Activated naive CD8-positive, alpha-beta T cell treated with anti-CD3 and anti-CD28 coated beads for 36 hours (primary cell): ENCODE measurements around the gene UBE2R2. TPM values are rescaled to one million over a fixed set of nuclear protein-coding genes. Genes with fewer than 3 reads are reported as not detected.
"Not testable (repeated sequence)": the region's sequence is repeated elsewhere in the genome, so short reads cannot be mapped to it uniquely, and the experiment has no call there.

Experiments
- DNase-seq: peaks from one replicate; pipeline ENCODE4 v3.0.0; 2021
- H3K27ac Mint-ChIP-seq: one replicate; pipeline ENCODE4 v1.8.0; 2022; ENCODE audit warnings: mild to moderate bottlenecking, moderate library complexity, mixed read lengths
- H3K27me3 Mint-ChIP-seq: one replicate; pipeline ENCODE4 v1.8.0; 2022; ENCODE audit warnings: mild to moderate bottlenecking, mixed read lengths
- H3K36me3 Mint-ChIP-seq: one replicate; pipeline ENCODE4 v1.8.0; 2021; ENCODE audit warnings: mild to moderate bottlenecking, mixed read lengths
- H3K4me1 Mint-ChIP-seq: one replicate; pipeline ENCODE4 v1.8.0; 2021; ENCODE audit warnings: mixed read lengths
- H3K4me3 Mint-ChIP-seq: one replicate; pipeline ENCODE4 v1.8.0; 2022; ENCODE audit warnings: mild to moderate bottlenecking, moderate library complexity, mixed read lengths
- H3K9me3 Mint-ChIP-seq: one replicate; pipeline ENCODE4 v1.8.0; 2022; ENCODE audit warnings: mixed read lengths
- total RNA-seq, 2 experiments: library from RNA; stranded (reverse); gene quantifications; one replicate each; pipeline ENCODE4 v1.2.3, GENCODE V29; 2021

Gene UBE2R2
- total RNA-seq = 10 to 100 TPM; 34.5 to 36.2 TPM

GRCh38 chr9:33816327-33817252, at the start of gene UBE2R2:
Gene UBE2R2 (plus strand): TSS chr9:33817160. CDS start chr9:33817758, 598 bp downstream.
- peak; percentile 88 for DNase-seq
- Mint-ChIP-seq H3K27me3 (no peaks in the 10 kb centered on the region), H3K4me1 (peaks cover 42% of the 10 kb centered on the region), H3K36me3 (peaks cover 12% of the 10 kb centered on the region), H3K9me3 (no peaks in the 10 kb centered on the region), H3K4me3 (peak within 1 kb of the TSS; percentile 93), H3K27ac (peak within 1 kb of the TSS; percentile 95)

- H3K27me3 Mint-ChIP-seq, H3K9me3 Mint-ChIP-seq, H3K27ac Mint-ChIP-seq, DNase-seq, H3K36me3 Mint-ChIP-seq, H3K4me1 Mint-ChIP-seq, H3K4me3 Mint-ChIP-seq: not testable (repeated sequence)
Observed at GRCh38 chr9:33770156-33770880, 46.6 kb upstream of the UBE2R2 start.

GRCh38 chr9:33773135-33773534, 43.8 kb upstream of the UBE2R2 start:
- not testable (repeated sequence) for H3K4me1 Mint-ChIP-seq, H3K4me3 Mint-ChIP-seq, H3K27ac Mint-ChIP-seq, H3K27me3 Mint-ChIP-seq, DNase-seq, H3K9me3 Mint-ChIP-seq, H3K36me3 Mint-ChIP-seq

GRCh38 chr9:33774074-33774659, 42.8 kb upstream of the UBE2R2 start:
- H3K27ac Mint-ChIP-seq, H3K36me3 Mint-ChIP-seq, DNase-seq, H3K4me3 Mint-ChIP-seq, H3K9me3 Mint-ChIP-seq, H3K27me3 Mint-ChIP-seq, H3K4me1 Mint-ChIP-seq: not testable (repeated sequence)

GRCh38 chr9:33776578-33776977, 40.4 kb upstream of the UBE2R2 start:
- Mint-ChIP-seq H3K9me3 (no peaks in the 10 kb centered on the region), H3K36me3 (no peaks in the 10 kb centered on the region), H3K27me3 (peaks cover 5% of the 10 kb centered on the region), H3K27ac (no peak overlapping the region), H3K4me3 (no peak overlapping the region), H3K4me1 (peaks cover 5% of the 10 kb centered on the region)
- no peak for DNase-seq

GRCh38 chr9:33778700-33779351, 38.1 kb upstream of the UBE2R2 start:
- Mint-ChIP-seq H3K4me3 (no peak overlapping the region), H3K27ac (no peak overlapping the region), H3K27me3 (peaks cover 8% of the 10 kb centered on the region), H3K4me1 (peaks cover 8% of the 10 kb centered on the region), H3K36me3 (no peaks in the 10 kb centered on the region), H3K9me3 (no peaks in the 10 kb centered on the region)
- peak; percentile 36 for DNase-seq

- no peaks in the 10 kb centered on the region for H3K9me3 Mint-ChIP-seq
- H3K4me1 Mint-ChIP-seq = peaks cover 8% of the 10 kb centered on the region
- H3K27ac Mint-ChIP-seq = no peak overlapping the region
- H3K27me3 Mint-ChIP-seq = peaks cover 8% of the 10 kb centered on the region
- no peaks in the 10 kb centered on the region for H3K36me3 Mint-ChIP-seq
- no peak for DNase-seq
- no peak overlapping the region for H3K4me3 Mint-ChIP-seq
Observed at GRCh38 chr9:33780276-33780675, 36.7 kb upstream of the UBE2R2 start.

GRCh38 chr9:33781736-33782135, 35.2 kb upstream of the UBE2R2 start:
- H3K27ac Mint-ChIP-seq = no peak overlapping the region
- DNase-seq = no peak
- H3K4me1 Mint-ChIP-seq = peaks cover 17% of the 10 kb centered on the region
- H3K9me3 Mint-ChIP-seq = no peaks in the 10 kb centered on the region
- H3K4me3 Mint-ChIP-seq = no peak overlapping the region
- peaks cover 8% of the 10 kb centered on the region for H3K27me3 Mint-ChIP-seq
- H3K36me3 Mint-ChIP-seq = no peaks in the 10 kb centered on the region

GRCh38 chr9:33782395-33783152, 34.4 kb upstream of the UBE2R2 start:
- Mint-ChIP-seq H3K4me3 (no peak overlapping the region), H3K4me1 (peaks cover 20% of the 10 kb centered on the region), H3K9me3 (no peaks in the 10 kb centered on the region), H3K27ac (no peak overlapping the region), H3K36me3 (no peaks in the 10 kb centered on the region), H3K27me3 (peaks cover 8% of the 10 kb centered on the region)
- no peak for DNase-seq

- DNase-seq = no peak
- peaks cover 3% of the 10 kb centered on the region for H3K27me3 Mint-ChIP-seq
- H3K4me1 Mint-ChIP-seq = peaks cover 15% of the 10 kb centered on the region
- H3K36me3 Mint-ChIP-seq = no peaks in the 10 kb centered on the region
- no peaks in the 10 kb centered on the region for H3K9me3 Mint-ChIP-seq
- H3K27ac Mint-ChIP-seq = no peak overlapping the region
- H3K4me3 Mint-ChIP-seq = no peak overlapping the region
Observed at GRCh38 chr9:33785914-33786313, 31.0 kb upstream of the UBE2R2 start.

- no peak for DNase-seq
- H3K4me3 Mint-ChIP-seq = no peak overlapping the region
- no peaks in the 10 kb centered on the region for H3K9me3 Mint-ChIP-seq
- H3K27me3 Mint-ChIP-seq = peaks cover 3% of the 10 kb centered on the region
- peaks cover 15% of the 10 kb centered on the region for H3K4me1 Mint-ChIP-seq
- no peak overlapping the region for H3K27ac Mint-ChIP-seq
- H3K36me3 Mint-ChIP-seq = no peaks in the 10 kb centered on the region
Observed at GRCh38 chr9:33786681-33787080, 30.3 kb upstream of the UBE2R2 start.

- Mint-ChIP-seq H3K4me3 (no peak overlapping the region), H3K27me3 (peaks cover 3% of the 10 kb centered on the region), H3K27ac (no peak overlapping the region), H3K36me3 (no peaks in the 10 kb centered on the region), H3K4me1 (peaks cover 12% of the 10 kb centered on the region), H3K9me3 (no peaks in the 10 kb centered on the region)
- no peak for DNase-seq
Observed at GRCh38 chr9:33787839-33788238, 29.1 kb upstream of the UBE2R2 start.

GRCh38 chr9:33789429-33789828, 27.5 kb upstream of the UBE2R2 start:
- H3K9me3 Mint-ChIP-seq, H3K36me3 Mint-ChIP-seq, H3K27ac Mint-ChIP-seq, H3K4me3 Mint-ChIP-seq, DNase-seq, H3K27me3 Mint-ChIP-seq: not testable (repeated sequence)
- peaks cover 13% of the 10 kb centered on the region for H3K4me1 Mint-ChIP-seq

- no peak for DNase-seq
- H3K4me3 Mint-ChIP-seq = no peak overlapping the region
- no peak overlapping the region for H3K27ac Mint-ChIP-seq
- H3K4me1 Mint-ChIP-seq = peaks cover 11% of the 10 kb centered on the region
- H3K27me3 Mint-ChIP-seq = no peaks in the 10 kb centered on the region
- no peaks in the 10 kb centered on the region for H3K36me3 Mint-ChIP-seq
- H3K9me3 Mint-ChIP-seq = no peaks in the 10 kb centered on the region
Observed at GRCh38 chr9:33791117-33791516, 25.8 kb upstream of the UBE2R2 start.
